Urinary bladder (tissue), 4 donors: ENCODE results near the gene DPH2. TPM values are rescaled to one million over a fixed set of nuclear protein-coding genes. Genes with fewer than 3 reads are reported as not detected.

ENCODE experiments used
- DNase-seq: peaks from one replicate; pipeline ENCODE4 v3.0.0-alpha.2; 2015; ENCODE audit errors: extremely low spot score
- H3K27ac ChIP-seq: one replicate; pipeline ENCODE4 v1.5.1; 2013; ENCODE audit warnings: low read depth, mild to moderate bottlenecking, moderate library complexity
- H3K36me3 ChIP-seq: one replicate; pipeline ENCODE4 v1.6.1; 2013; ENCODE audit warnings: mild to moderate bottlenecking, moderate library complexity; ENCODE audit not compliant: insufficient read depth
- H3K4me1 ChIP-seq: one replicate; pipeline ENCODE4 v1.6.1; 2013; ENCODE audit warnings: mild to moderate bottlenecking, moderate library complexity; ENCODE audit not compliant: insufficient read depth
- H3K4me3 ChIP-seq: one replicate; pipeline ENCODE4 v1.5.1; 2013; ENCODE audit warnings: low read depth, low read length
- WGBS: extraction: QIAGEN DNeasy Blood & Tissue Kit; methylation state at CpG from one replicate; pipeline ENCODE4 v1.1.7; 2013; 5-methylcytosine and 5-hydroxymethylcytosine counted together
- polyA plus RNA-seq: library from polyadenylated mRNA; stranded (reverse); fragments of 200-250 nt; gene quantifications from one replicate; pipeline ENCODE4 v1.2.3, GENCODE V29; 2013
- total RNA-seq: library from RNA; depleted of rRNA; stranded (reverse); fragments of >200 nt; gene quantifications from one replicate; pipeline ENCODE4 v1.2.3, GENCODE V29; 2014
- donor health status: healthy with polysubstance abuse.
- donor health status: healthy.

The DPH2 gene
- total and polyA plus RNA-seq, 2 donors: 7.8 to 21.7 TPM

DNA sequence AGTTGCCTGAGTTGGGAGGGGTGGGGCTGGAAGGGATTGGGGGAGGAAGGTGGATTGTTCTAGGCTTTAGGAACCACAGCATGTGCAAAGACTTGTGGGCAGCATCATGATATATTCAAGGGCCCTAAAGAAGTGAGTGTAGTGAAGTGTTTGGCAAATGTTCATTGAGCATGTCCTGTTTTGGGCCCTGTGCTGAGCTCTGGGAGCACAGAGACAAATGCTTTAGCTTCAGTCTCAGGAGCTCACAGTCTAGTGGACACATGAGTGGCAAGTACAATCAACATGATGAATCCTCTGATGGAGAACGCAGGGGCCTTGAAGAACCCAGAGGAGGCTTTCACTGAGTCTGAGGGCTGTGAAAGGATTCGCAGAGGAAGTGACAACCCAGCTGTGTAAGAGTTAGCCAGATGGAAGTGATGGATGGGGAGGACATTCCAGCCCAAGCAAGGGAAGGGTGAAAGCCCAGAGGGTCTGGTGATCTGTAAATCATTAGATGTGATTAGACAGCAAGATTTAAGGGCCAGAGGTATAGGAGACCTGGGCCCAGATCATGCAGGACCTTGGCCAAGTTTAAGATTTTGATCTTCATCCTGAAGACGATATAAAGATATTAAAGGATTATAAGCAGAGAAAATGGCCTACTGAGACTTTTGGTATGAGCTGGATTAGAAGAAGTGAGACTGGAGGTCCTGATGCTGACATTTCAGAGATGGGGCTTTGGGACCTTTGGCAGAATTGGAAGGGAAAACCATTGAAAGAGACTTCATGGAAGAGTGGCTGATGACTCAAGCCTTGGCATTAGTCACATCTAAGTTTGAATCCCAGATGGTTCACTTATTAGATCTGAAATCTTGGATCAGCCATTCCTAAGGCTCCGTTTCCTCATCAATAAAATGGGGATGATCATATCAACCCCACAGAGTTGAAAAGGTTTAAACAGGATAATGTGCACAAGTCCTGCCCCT is 18.5 kb upstream of the DPH2 start:
- Histone ChIP-seq H3K27ac (no peak overlapping the region), H3K36me3 (peaks cover 2% of the 10 kb centered on the region), H3K4me3 (no peak overlapping the region), H3K4me1 (peaks cover 3% of the 10 kb centered on the region)
- DNase-seq: no peak
- WGBS: 90% methylated on average over 4 of the region's 4 CpGs

GRCh38 chr1:43952731-43953346 is 17.0 kb upstream of the DPH2 start:
- Histone ChIP-seq H3K4me3 (no peak overlapping the region), H3K4me1 (no peaks in the 10 kb centered on the region), H3K27ac (no peak overlapping the region), H3K36me3 (peaks cover 2% of the 10 kb centered on the region)
- DNase-seq: no peak
- WGBS: 69% methylated on average over 8 of the region's 8 CpGs

DNA sequence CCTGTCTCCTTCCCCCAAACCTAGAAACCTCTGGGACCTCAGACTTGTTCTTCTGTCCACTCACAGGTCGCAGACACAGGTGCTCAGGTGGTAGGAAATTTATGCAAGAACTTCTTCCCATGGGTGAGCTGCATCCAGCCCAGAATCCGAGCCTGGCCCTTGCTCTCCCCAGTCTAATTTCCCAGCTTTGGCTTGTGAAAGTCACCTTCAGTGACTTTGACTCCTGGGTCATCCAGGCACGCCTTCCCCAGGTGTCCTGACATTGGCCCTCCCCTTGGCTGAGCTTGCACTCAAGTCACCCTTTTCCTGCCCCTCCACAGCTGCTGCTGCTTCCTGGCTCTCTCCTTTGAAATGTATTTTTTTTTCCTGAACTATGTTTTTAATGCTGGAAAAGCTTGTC is 16.4 kb upstream of the DPH2 start:
- DNase-seq: no peak
- no peak overlapping the region for H3K27ac ChIP-seq
- H3K36me3 ChIP-seq: peaks cover 2% of the 10 kb centered on the region
- H3K4me3 ChIP-seq: no peak overlapping the region
- 79% methylated on average over 3 of the region's 3 CpGs for WGBS
- no peaks in the 10 kb centered on the region for H3K4me1 ChIP-seq

DNA sequence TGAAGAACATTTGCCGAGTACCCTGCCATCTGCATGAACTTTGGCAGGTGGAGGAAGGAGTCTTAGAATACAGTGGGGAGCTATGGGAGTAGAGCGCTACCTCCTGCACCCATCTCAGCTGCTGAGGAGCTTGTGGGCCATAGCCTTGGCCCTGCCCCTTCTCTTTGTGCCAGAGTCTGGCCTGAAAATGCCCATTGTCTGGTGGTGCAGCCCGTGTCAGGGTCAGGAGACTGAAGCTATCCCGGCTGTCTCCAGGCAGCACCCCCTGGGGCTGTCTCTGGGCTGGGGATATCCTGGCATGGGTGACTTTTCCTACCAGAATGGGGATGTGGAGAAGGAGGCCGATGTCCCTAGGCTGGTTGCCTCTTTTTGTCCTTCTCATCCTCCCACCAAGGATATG is 15.8 kb upstream of the DPH2 start:
- DNase-seq: no peak
- no peaks in the 10 kb centered on the region for H3K4me1 ChIP-seq
- WGBS: 87% methylated on average over 5 of the region's 5 CpGs
- no peak overlapping the region for H3K27ac ChIP-seq
- peaks cover 4% of the 10 kb centered on the region for H3K36me3 ChIP-seq
- H3K4me3 ChIP-seq: no peak overlapping the region

GRCh38 chr1:43956234-43956633 is 13.6 kb upstream of the DPH2 start:
- 96% methylated on average over 8 of the region's 8 CpGs for WGBS
- DNase-seq: no peak
- H3K36me3 ChIP-seq: peaks cover 3% of the 10 kb centered on the region
- H3K27ac ChIP-seq: no peak overlapping the region
- H3K4me3 ChIP-seq: no peak overlapping the region
- H3K4me1 ChIP-seq: no peaks in the 10 kb centered on the region

DNA sequence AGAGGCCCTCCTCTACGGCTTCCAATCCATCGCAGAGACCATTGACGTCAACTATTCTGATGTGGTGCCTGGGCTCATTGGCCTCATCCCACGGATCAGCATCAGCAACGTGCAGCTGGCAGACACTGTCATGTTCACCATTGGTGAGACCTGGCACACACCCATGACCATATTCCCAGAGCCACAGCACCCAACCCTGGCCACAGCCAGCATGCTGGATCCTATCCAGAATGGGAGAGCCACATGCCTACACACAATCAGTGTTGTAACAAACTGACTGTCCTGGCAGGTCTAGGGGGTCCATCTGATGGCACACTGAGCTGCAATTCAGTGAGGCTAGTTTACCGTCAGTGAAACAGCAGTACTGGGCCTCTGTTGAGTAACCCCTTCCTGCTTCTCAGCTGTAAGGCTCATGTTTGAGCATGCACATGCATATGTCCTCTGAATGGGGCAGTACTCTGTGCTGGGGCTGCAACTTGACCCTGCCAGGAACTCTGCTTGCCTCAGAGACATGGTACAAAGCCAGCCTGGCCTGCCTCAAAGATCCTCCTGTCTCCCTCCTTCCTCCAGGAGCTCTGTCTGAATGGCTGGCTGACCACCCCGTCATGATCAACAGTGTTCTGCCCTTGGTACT is 12.3 kb upstream of the DPH2 start:
- DNase-seq: no peak
- H3K4me1 ChIP-seq: no peaks in the 10 kb centered on the region
- 85% methylated on average over 7 of the region's 7 CpGs for WGBS
- H3K36me3 ChIP-seq: peaks cover 3% of the 10 kb centered on the region
- H3K4me3 ChIP-seq: no peak overlapping the region
- no peak overlapping the region for H3K27ac ChIP-seq

DNA sequence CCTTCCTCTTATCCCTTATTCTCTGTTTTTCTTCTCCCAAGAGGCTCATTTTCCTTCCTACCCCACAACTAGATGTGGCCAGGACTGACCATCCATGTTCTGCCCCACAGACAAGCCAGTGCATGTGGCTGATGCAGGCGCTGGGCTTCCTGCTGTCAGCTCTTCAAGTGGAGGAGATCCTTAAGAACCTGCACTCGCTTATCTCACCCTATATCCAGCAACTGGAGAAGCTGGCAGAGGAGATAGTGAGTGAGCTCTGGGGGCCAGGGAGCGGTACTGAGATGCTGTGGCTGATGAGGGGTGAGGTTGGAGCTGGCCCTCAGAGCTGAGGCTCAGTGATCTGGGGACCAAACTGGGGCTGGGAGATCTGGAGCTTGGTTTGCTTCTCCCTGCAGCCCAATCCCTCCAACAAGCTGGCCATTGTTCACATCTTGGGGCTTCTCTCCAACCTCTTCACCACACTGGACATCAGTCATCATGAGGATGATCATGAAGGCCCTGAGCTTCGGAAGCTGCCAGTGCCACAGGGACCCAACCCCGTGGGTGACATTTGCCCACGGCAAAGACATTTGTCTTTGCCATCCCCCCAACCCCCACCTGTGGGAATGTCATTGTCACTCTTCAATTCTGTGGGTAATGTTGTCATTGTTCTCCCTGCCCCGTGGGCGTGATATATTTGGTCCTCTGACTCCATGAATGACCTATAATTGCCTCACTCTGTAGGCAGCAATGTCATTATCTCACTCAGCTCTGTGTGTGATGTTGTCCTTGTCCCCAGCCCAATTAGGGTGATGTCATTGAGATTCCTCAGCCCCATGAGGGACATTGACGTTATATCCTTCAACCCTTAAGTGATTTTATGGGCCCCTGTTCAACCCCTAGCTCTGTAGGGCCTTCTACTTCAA is 11.2 kb upstream of the DPH2 start:
- H3K4me3 ChIP-seq: no peak overlapping the region
- no peak overlapping the region for H3K27ac ChIP-seq
- peaks cover 3% of the 10 kb centered on the region for H3K36me3 ChIP-seq
- no peaks in the 10 kb centered on the region for H3K4me1 ChIP-seq
- WGBS: 86% methylated on average over 9 of the region's 9 CpGs
- DNase-seq: no peak

DNA sequence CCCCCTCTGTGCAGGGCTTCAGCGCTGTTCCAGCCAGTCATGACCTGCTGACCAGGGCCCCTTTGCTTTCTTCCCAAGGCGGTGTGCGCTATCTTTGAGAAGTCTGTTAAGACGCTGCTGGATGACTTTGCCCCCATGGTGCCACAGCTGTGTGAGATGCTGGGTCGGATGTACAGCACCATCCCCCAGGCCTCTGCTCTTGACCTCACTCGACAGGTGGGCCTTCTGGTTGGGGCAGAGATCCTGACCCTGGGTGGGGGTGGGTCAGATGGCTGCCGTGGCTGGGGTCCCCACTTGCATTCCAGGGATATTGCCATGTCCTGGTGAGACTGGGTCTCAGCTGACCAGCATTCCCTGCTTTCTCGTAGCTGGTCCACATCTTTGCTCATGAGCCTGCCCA is 9.0 kb upstream of the DPH2 start:
- Histone ChIP-seq H3K4me1 (no peaks in the 10 kb centered on the region), H3K36me3 (peaks cover 5% of the 10 kb centered on the region), H3K4me3 (no peak overlapping the region), H3K27ac (no peak overlapping the region)
- DNase-seq: no peak
- 90% methylated on average over 8 of the region's 8 CpGs for whole genome bisulfite sequencing

- Histone ChIP-seq H3K4me1 (no peaks in the 10 kb centered on the region), H3K27ac (no peak overlapping the region), H3K36me3 (peaks cover 5% of the 10 kb centered on the region), H3K4me3 (no peak overlapping the region)
- WGBS: 90% methylated on average over 3 of the region's 3 CpGs
- DNase-seq: no peak
Observed at GRCh38 chr1:43961692-43962091, 8.1 kb upstream of the DPH2 start.

- Histone ChIP-seq H3K36me3 (peaks cover 5% of the 10 kb centered on the region), H3K4me1 (no peaks in the 10 kb centered on the region), H3K27ac (no peak overlapping the region), H3K4me3 (no peak overlapping the region)
- WGBS: 87% methylated on average over 2 of the region's 2 CpGs
- no peak for DNase-seq
Observed at GRCh38 chr1:43962324-43962723, 7.5 kb upstream of the DPH2 start.

GRCh38 chr1:43963006-43963405 is 6.8 kb upstream of the DPH2 start:
- 93% methylated on average over 3 of the region's 3 CpGs for WGBS
- H3K36me3 ChIP-seq: peaks cover 5% of the 10 kb centered on the region
- no peak overlapping the region for H3K4me3 ChIP-seq
- no peaks in the 10 kb centered on the region for H3K4me1 ChIP-seq
- no peak for DNase-seq
- no peak overlapping the region for H3K27ac ChIP-seq

DNA sequence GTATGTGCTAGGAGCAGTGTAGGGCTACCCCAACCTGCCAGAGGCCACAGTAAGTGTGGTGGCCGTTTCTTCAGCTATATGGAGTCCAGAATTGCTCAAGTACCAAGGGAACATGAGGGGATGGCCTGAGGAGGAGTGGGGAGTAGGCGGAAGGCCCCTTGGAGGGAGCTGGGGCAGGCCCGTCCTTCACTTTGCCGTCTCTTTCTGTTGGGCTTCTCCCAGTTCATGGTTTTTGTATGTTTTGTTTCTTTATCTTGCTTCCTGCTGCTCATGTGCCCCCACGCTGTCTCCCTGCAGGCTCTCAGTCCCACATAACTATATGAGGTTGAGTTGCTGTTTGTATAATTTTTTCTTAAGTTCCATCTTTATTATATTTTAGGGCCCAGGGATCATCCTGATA is 5.9 kb upstream of the DPH2 start:
- no peak overlapping the region for H3K27ac ChIP-seq
- no peak for DNase-seq
- H3K4me3 ChIP-seq: no peak overlapping the region
- H3K36me3 ChIP-seq: peaks cover 5% of the 10 kb centered on the region
- 85% methylated on average over 5 of the region's 5 CpGs for WGBS
- H3K4me1 ChIP-seq: no peaks in the 10 kb centered on the region

DNA sequence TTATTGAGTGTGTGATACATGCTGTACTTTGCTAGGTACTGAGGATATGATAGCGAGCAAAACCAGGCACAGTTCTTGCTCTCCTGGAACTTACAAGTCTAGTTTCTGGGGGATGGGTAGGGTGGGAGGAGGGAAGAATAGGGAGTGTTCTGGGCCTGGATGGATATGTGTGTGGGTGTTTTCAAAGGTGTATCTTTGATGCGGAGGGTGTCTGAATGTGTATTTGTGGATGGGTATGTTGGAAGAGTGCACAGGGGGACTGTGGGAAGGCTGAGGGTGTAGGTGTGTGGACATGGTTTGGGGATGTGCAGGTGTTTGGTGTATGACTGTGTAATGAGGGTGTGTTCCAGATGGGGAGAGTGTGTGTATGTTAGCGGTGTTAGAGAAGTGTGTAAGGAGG is 4.5 kb upstream of the DPH2 start:
- H3K27ac ChIP-seq: no peak overlapping the region
- no peak for DNase-seq
- peaks cover 2% of the 10 kb centered on the region for H3K36me3 ChIP-seq
- 85% methylated on average over 3 of the region's 3 CpGs for WGBS
- H3K4me3 ChIP-seq: no peak overlapping the region
- no peaks in the 10 kb centered on the region for H3K4me1 ChIP-seq
